Activated CD4-positive, alpha-beta T cell treated with anti-CD3 and anti-CD28 coated beads for 36 hours (primary cell): Measurements from ENCODE around the gene ATP7B. TPM values are rescaled to one million over a fixed set of nuclear protein-coding genes. Genes with fewer than 3 reads are reported as not detected.

Source experiments
- ATAC-seq: fragments of 200-7000 bp; cut with Tn5 transposase; one replicate; pipeline ENCODE4 v1.10.0; 2021; ENCODE audit warnings: mild to moderate bottlenecking, moderate library complexity
- CTCF ChIA-PET: fragments of 350-600 bp; sonication (Branson Sonifier 250); formaldehyde crosslinking; loops from one replicate; lab custom pipeline; 2021; ENCODE audit warnings: antibody characterized with exemption; lab: Charles Lee
- POLR2A ChIA-PET: fragments of 350-600 bp; sonication (Branson Sonifier 250); formaldehyde crosslinking; loops from one replicate; lab custom pipeline; 2021; ENCODE audit warnings: antibody characterized with exemption, inconsistent platforms; lab: Charles Lee
- DNase-seq: peaks from one replicate; pipeline ENCODE4 v3.0.0-alpha.2; 2020
- H3K27ac Mint-ChIP-seq: one replicate; pipeline ENCODE4 v1.8.0; 2021; ENCODE audit warnings: mixed read lengths
- H3K27me3 Mint-ChIP-seq: one replicate; pipeline ENCODE4 v1.8.0; 2021; ENCODE audit warnings: mixed read lengths
- H3K36me3 Mint-ChIP-seq: one replicate; pipeline ENCODE4 v1.8.0; 2021; ENCODE audit warnings: low read depth, mixed read lengths
- H3K4me1 Mint-ChIP-seq: one replicate; pipeline ENCODE4 v1.8.0; 2021; ENCODE audit warnings: mixed read lengths
- H3K4me3 Mint-ChIP-seq: one replicate; pipeline ENCODE4 v1.8.0; 2021; ENCODE audit warnings: mild to moderate bottlenecking, moderate library complexity, mixed read lengths
- H3K9me3 Mint-ChIP-seq: one replicate; pipeline ENCODE4 v1.8.0; 2021; ENCODE audit warnings: low read depth, mixed read lengths
- intact Hi-C, 2 experiments: fragments of 100-400 bp; cut with DNase I in 1 of 2; cut with micrococcal nuclease in 1 of 2; formaldehyde crosslinking; loops; one replicate each; pipeline versions ENCODE4 v1.14.2 to v1.15.1; 2022 to 2024; cut with DNase I, micrococcal nuclease
- total RNA-seq, 2 experiments: library from RNA; stranded (reverse); gene quantifications; one replicate each; pipeline ENCODE4 v1.2.3, GENCODE V29; 2021

Gene ATP7B
- total RNA-seq, 2 experiments from 2014 or later = 1.1 to 1.4 TPM

GRCh38 chr13:52026246-52026626 is 15.0 kb upstream of the ATP7B start:
- ChIA-PET POLR2A (no interaction called here), CTCF (interaction anchor here (0.6 kb wide), 1 partner anchor 204 kb away, joined by 3 read pairs; no protein-coding TSS in a partner anchor)
- DNase-seq = no peak
- Mint-ChIP-seq H3K27me3 (no peaks in the 10 kb centered on the region), H3K36me3 (peaks cover 78% of the 10 kb centered on the region), H3K9me3 (peaks cover 14% of the 10 kb centered on the region), H3K4me3 (no peak overlapping the region), H3K27ac (peak overlapping the region; percentile 11), H3K4me1 (peaks cover 15% of the 10 kb centered on the region)
- intact Hi-C loops = no loop called here
- no peak for ATAC-seq

GRCh38 chr13:52025475-52026245 is 14.4 kb upstream of the ATP7B start:
- peaks cover 15% of the 10 kb centered on the region for H3K4me1 Mint-ChIP-seq
- intact Hi-C loops = no loop called here
- DNase-seq = no peak
- ChIA-PET POLR2A (no interaction called here), CTCF (interaction anchor here (0.6 kb wide), 1 partner anchor 204 kb away, joined by 3 read pairs; no protein-coding TSS in a partner anchor)
- peaks cover 12% of the 10 kb centered on the region for H3K9me3 Mint-ChIP-seq
- no peaks in the 10 kb centered on the region for H3K27me3 Mint-ChIP-seq
- peaks cover 80% of the 10 kb centered on the region for H3K36me3 Mint-ChIP-seq
- no peak overlapping the region for H3K4me3 Mint-ChIP-seq
- no peak for ATAC-seq
- H3K27ac Mint-ChIP-seq = peak overlapping the region; percentile 11

- H3K27ac Mint-ChIP-seq = no peak within 1 kb of the TSS
Observed at GRCh38 chr13:52024481-52024880, 13.2 kb upstream of the ATP7B start, which contains the start of gene UTP14C. Gene UTP14C, plus strand, starts transcription at chr13:52024691. Its CDS starts 4,114 bp downstream, at chr13:52028805.

GRCh38 chr13:52022356-52022755 is 11.1 kb upstream of the ATP7B start:
- DNase-seq (no peak), ATAC-seq (no peak)
- Mint-ChIP-seq H3K4me1 (peaks cover 18% of the 10 kb centered on the region), H3K27me3 (no peaks in the 10 kb centered on the region), H3K36me3 (peaks cover 68% of the 10 kb centered on the region), H3K27ac (no peak overlapping the region), H3K4me3 (no peak overlapping the region), H3K9me3 (peaks cover 8% of the 10 kb centered on the region)
- intact Hi-C loops = no loop called here
- ChIA-PET POLR2A (no interaction called here), CTCF (no interaction called here)

More at GRCh38 chr13:52024481-52024880, 13.2 kb upstream of the ATP7B start, which contains the start of gene UTP14C:
- H3K9me3 Mint-ChIP-seq = peaks cover 12% of the 10 kb centered on the region
- POLR2A ChIA-PET = interaction anchor here (0.6 kb wide), 1 partner anchor 158 kb away, joined by 3 read pairs; no protein-coding TSS in a partner anchor
- DNase-seq (no peak), ATAC-seq (no peak)
- no peak within 1 kb of the TSS for H3K4me3 Mint-ChIP-seq
- intact Hi-C loops = no loop called here
- H3K4me1 Mint-ChIP-seq = peaks cover 15% of the 10 kb centered on the region
- peaks cover 81% of the 10 kb centered on the region for H3K36me3 Mint-ChIP-seq
- H3K27me3 Mint-ChIP-seq = no peaks in the 10 kb centered on the region
- CTCF ChIA-PET = no interaction called here

GRCh38 chr13:52020191-52020590 is 8.9 kb upstream of the ATP7B start:
- H3K27me3 Mint-ChIP-seq = no peaks in the 10 kb centered on the region
- H3K4me1 Mint-ChIP-seq = peaks cover 11% of the 10 kb centered on the region
- H3K27ac Mint-ChIP-seq = no peak overlapping the region
- no peak for ATAC-seq
- CTCF ChIA-PET = interaction anchor here (1.2 kb wide), 1 partner anchor 17 kb away, joined by 3 read pairs; no protein-coding TSS in a partner anchor
- DNase-seq = no peak
- intact Hi-C loops = no loop called here
- POLR2A ChIA-PET = no interaction called here
- H3K9me3 Mint-ChIP-seq = no peaks in the 10 kb centered on the region
- peaks cover 57% of the 10 kb centered on the region for H3K36me3 Mint-ChIP-seq
- no peak overlapping the region for H3K4me3 Mint-ChIP-seq

GRCh38 chr13:52016296-52016695 is 5.0 kb upstream of the ATP7B start:
- peaks cover 18% of the 10 kb centered on the region for H3K4me1 Mint-ChIP-seq
- no peak overlapping the region for H3K27ac Mint-ChIP-seq
- ChIA-PET POLR2A (no interaction called here), CTCF (no interaction called here)
- H3K36me3 Mint-ChIP-seq = peaks cover 34% of the 10 kb centered on the region
- ATAC-seq (no peak), DNase-seq (no peak)
- no peaks in the 10 kb centered on the region for H3K9me3 Mint-ChIP-seq
- intact Hi-C loops = no loop called here
- H3K27me3 Mint-ChIP-seq = no peaks in the 10 kb centered on the region
- H3K4me3 Mint-ChIP-seq = no peak overlapping the region

- POLR2A ChIA-PET = interaction anchor here (0.6 to 1.0 kb wide), 3 partner anchors 444 to 640 kb away, joined by 3 read pairs; partner anchors contain the start of gene SUGT1
- intact Hi-C loops = loop anchor here (1.0 to 5.0 kb wide), 13 partner anchors 115 to 1100 kb away; partner anchors contain the start of genes WDFY2 (in 2 of the 2), CKAP2 (in 1 of the 2), INTS6 (in 1 of the 2) and NEK3 (in 1 of the 2)
- Mint-ChIP-seq H3K27me3 (peaks cover 17% of the 10 kb centered on the region), H3K36me3 (peaks cover 14% of the 10 kb centered on the region), H3K9me3 (no peaks in the 10 kb centered on the region), H3K4me3 (peak overlapping the region; percentile 100), H3K4me1 (peaks cover 24% of the 10 kb centered on the region), H3K27ac (peak overlapping the region; percentile 91)
- CTCF ChIA-PET = interaction anchor here (0.7 to 3.4 kb wide), 9 partner anchors 9 to 756 kb away, joined by 3 to 17 read pairs (median 4); no protein-coding TSS in a partner anchor
- DNase-seq = no peak
- no peak for ATAC-seq
Observed at GRCh38 chr13:52012512-52012836, 1.2 kb upstream of the ATP7B start.

- intact Hi-C loops = loop anchor here (1.0 to 5.0 kb wide), 14 partner anchors 115 to 1100 kb away; partner anchors contain the start of genes WDFY2 (in 2 of the 2), CKAP2 (in 1 of the 2), INTS6 (in 1 of the 2) and NEK3 (in 1 of the 2)
- Mint-ChIP-seq H3K9me3 (no peaks in the 10 kb centered on the region), H3K27ac (peak within 1 kb of the TSS; percentile 91), H3K27me3 (peaks cover 17% of the 10 kb centered on the region), H3K36me3 (peaks cover 13% of the 10 kb centered on the region), H3K4me3 (peak within 1 kb of the TSS; percentile 100), H3K4me1 (peaks cover 20% of the 10 kb centered on the region)
- POLR2A ChIA-PET = interaction anchor here (0.5 to 1.0 kb wide), 4 partner anchors 104 to 641 kb away, joined by 3 to 5 read pairs (median 3); partner anchors contain the start of gene SUGT1
- peak; percentile 100 for DNase-seq
- peak; percentile 99 for ATAC-seq
- CTCF ChIA-PET = interaction anchor here (0.7 to 3.4 kb wide), 8 partner anchors 9 to 757 kb away, joined by 3 to 17 read pairs (median 4); no protein-coding TSS in a partner anchor
Observed at GRCh38 chr13:52011632-52012511, 622 bp upstream of the ATP7B start, which contains the start of gene ALG11. Gene ALG11, plus strand, starts transcription at chr13:52012398. Its CDS starts 21 bp downstream, at chr13:52012419.

- ATAC-seq (no peak), DNase-seq (no peak)
- Mint-ChIP-seq H3K36me3 (peaks cover 3% of the 10 kb centered on the region), H3K27me3 (peaks cover 17% of the 10 kb centered on the region), H3K9me3 (no peaks in the 10 kb centered on the region), H3K4me1 (peaks cover 15% of the 10 kb centered on the region), H3K4me3 (no peak overlapping the region), H3K27ac (no peak overlapping the region)
- ChIA-PET CTCF (no interaction called here), POLR2A (no interaction called here)
- intact Hi-C loops = loop anchor here (2.0 to 5.0 kb wide), 3 partner anchors 183 to 1098 kb away; no protein-coding TSS in a partner anchor
Observed at GRCh38 chr13:52009946-52010345, 1.3 kb downstream of the ATP7B start.

GRCh38 chr13:52006523-52007245 is 4.6 kb downstream of the ATP7B start:
- intact Hi-C loops = no loop called here
- ChIA-PET CTCF (interaction anchor here (1.4 kb wide), 1 partner anchor 121 kb away, joined by 5 read pairs; no protein-coding TSS in a partner anchor), POLR2A (no interaction called here)
- ATAC-seq (no peak), DNase-seq (no peak)
- Mint-ChIP-seq H3K27ac (no peak overlapping the region), H3K27me3 (peaks cover 17% of the 10 kb centered on the region), H3K4me3 (no peak overlapping the region), H3K4me1 (peaks cover 9% of the 10 kb centered on the region), H3K36me3 (no peaks in the 10 kb centered on the region), H3K9me3 (no peaks in the 10 kb centered on the region)
